ENCODE results near the gene PCNX2.
"Not testable (repeated sequence)": the region's sequence is repeated elsewhere in the genome, so short reads cannot be mapped to it uniquely, and the experiment has no call there.

Gene PCNX2

GRCh38 chr1:233170741-233171140 is 124.8 kb downstream of the PCNX2 start:
- DNase-seq (ENCODE audit: low read depth in 2 of 2, low spot score in 1 of 2): no peak

- DNase-seq (ENCODE audit: low read depth in 2 of 2, low spot score in 1 of 2): no peak
Observed at GRCh38 chr1:233168384-233168783, 127.1 kb downstream of the PCNX2 start.

- no peak for DNase-seq (ENCODE audit: low read depth in 2 of 2, low spot score in 1 of 2)
Observed at GRCh38 chr1:233166896-233167295, 128.6 kb downstream of the PCNX2 start.

- DNase-seq (ENCODE audit: low read depth in 2 of 2, low spot score in 1 of 2): no peak
Observed at GRCh38 chr1:233163696-233164095, 131.8 kb downstream of the PCNX2 start.

- DNase-seq (ENCODE audit: low read depth in 2 of 2, low spot score in 1 of 2): no peak
Observed at GRCh38 chr1:233158322-233158721, 137.2 kb downstream of the PCNX2 start.

GRCh38 chr1:233157245-233157644 is 138.3 kb downstream of the PCNX2 start:
- DNase-seq (ENCODE audit: low read depth in 2 of 2, low spot score in 1 of 2): no peak

- DNase-seq (ENCODE audit: low read depth in 2 of 2, low spot score in 1 of 2): no peak
Observed at GRCh38 chr1:233151861-233152260, 143.7 kb downstream of the PCNX2 start.

- no peak for DNase-seq (ENCODE audit: low read depth in 2 of 2, low spot score in 1 of 2)
Observed at GRCh38 chr1:233144434-233144833, 151.1 kb downstream of the PCNX2 start.

GRCh38 chr1:233143241-233143640 is 152.3 kb downstream of the PCNX2 start:
- no peak for DNase-seq (ENCODE audit: low read depth in 2 of 2, low spot score in 1 of 2)

GRCh38 chr1:233140974-233141373 is 154.6 kb downstream of the PCNX2 start:
- DNase-seq (ENCODE audit: low read depth in 2 of 2, low spot score in 1 of 2): no peak

- DNase-seq (ENCODE audit: low read depth in 2 of 2, low spot score in 1 of 2): no peak
Observed at GRCh38 chr1:233140499-233140898, 155.0 kb downstream of the PCNX2 start.

- no peak for DNase-seq (ENCODE audit: low read depth in 2 of 2, low spot score in 1 of 2)
Observed at GRCh38 chr1:233138788-233139585, 156.5 kb downstream of the PCNX2 start.

GRCh38 chr1:233135833-233136232 is 159.7 kb downstream of the PCNX2 start:
- DNase-seq (ENCODE audit: low read depth in 2 of 2, low spot score in 1 of 2): no peak

GRCh38 chr1:233132445-233132844 is 163.1 kb downstream of the PCNX2 start:
- DNase-seq (ENCODE audit: low read depth in 2 of 2, low spot score in 1 of 2): no peak

GRCh38 chr1:233129031-233129430 is 166.5 kb downstream of the PCNX2 start:
- not testable (repeated sequence) for DNase-seq (ENCODE audit: low read depth in 2 of 2, low spot score in 1 of 2)

- DNase-seq (ENCODE audit: low read depth in 2 of 2, low spot score in 1 of 2): no peak
Observed at GRCh38 chr1:233127157-233127556, 168.4 kb downstream of the PCNX2 start.

GRCh38 chr1:233122779-233123178 is 172.7 kb downstream of the PCNX2 start:
- no peak for DNase-seq (ENCODE audit: low read depth in 2 of 2, low spot score in 1 of 2)

GRCh38 chr1:233121947-233122559 is 173.5 kb downstream of the PCNX2 start:
- no peak for DNase-seq (ENCODE audit: low read depth in 2 of 2, low spot score in 1 of 2)

- no peak for DNase-seq (ENCODE audit: low read depth in 2 of 2, low spot score in 1 of 2)
Observed at GRCh38 chr1:233114860-233115259, 180.7 kb downstream of the PCNX2 start.

- no peak for DNase-seq (ENCODE audit: low read depth in 2 of 2, low spot score in 1 of 2)
Observed at GRCh38 chr1:233114159-233114558, 181.4 kb downstream of the PCNX2 start.

GRCh38 chr1:233113009-233113879 is 182.3 kb downstream of the PCNX2 start:
- no peak for DNase-seq (ENCODE audit: low read depth in 2 of 2, low spot score in 1 of 2)

Data from stimulated activated CD8-positive, alpha-beta memory T cell treated with anti-CD3 and anti-CD28 coated beads, Interleukin-4, amount 100 ng/mL, for 1 hour (primary cell).